Keratinocyte (primary cell): ENCODE measurements around the gene PPP4C. TPM values are rescaled to one million over a fixed set of nuclear protein-coding genes. Genes with fewer than 3 reads are reported as not detected.

ENCODE experiments used
- DNase-seq: peaks from one replicate; pipeline ENCODE4 v3.0.0-alpha.2; 2011; ENCODE audit warnings: low read depth, missing footprints, low spot score
- FAIRE-seq: peaks from 2 replicates; lab custom pipeline; 2011; peaks lifted over from hg19 to GRCh38; lab: Jason Lieb, UNC
- H2AFZ ChIP-seq: 2 replicates; pipeline ENCODE4 v1.6.0; 2012; ENCODE audit warnings: low read length, control low read depth, inconsistent platforms; ENCODE audit not compliant: control insufficient read depth
- H3K27ac ChIP-seq: 2 replicates; pipeline ENCODE4 v1.5.1; 2011; ENCODE audit warnings: low read length; ENCODE audit not compliant: control insufficient read depth, insufficient read depth
- H3K27me3 ChIP-seq: 3 replicates; pipeline ENCODE4 v1.6.0; 2011; ENCODE audit warnings: low read length; ENCODE audit not compliant: control insufficient read depth, insufficient read depth; ENCODE audit errors: extremely low read depth
- H3K36me3 ChIP-seq, 2 experiments: 2 replicates in 1 of 2; 3 replicates in 1 of 2; pipeline ENCODE4 v1.5.1; 2011; ENCODE audit warnings: low read length in 2 of 2, mild to moderate bottlenecking in 1 of 2; ENCODE audit not compliant: control insufficient read depth in 2 of 2, insufficient read depth in 2 of 2; ENCODE audit errors: extremely low read depth in 1 of 2
- H3K4me1 ChIP-seq: 3 replicates; pipeline ENCODE4 v1.5.1; 2011; ENCODE audit warnings: low read length; ENCODE audit not compliant: control insufficient read depth, insufficient read depth; ENCODE audit errors: extremely low read depth
- H3K4me2 ChIP-seq: 3 replicates; pipeline ENCODE4 v1.6.0; 2011; ENCODE audit warnings: low read depth, low read length; ENCODE audit not compliant: control insufficient read depth, insufficient read depth; ENCODE audit errors: extremely low read depth
- H3K4me3 ChIP-seq, 3 experiments: fragments of 200-600 bp in 1 of 3; sonication (generic) in 1 of 3; 2 replicates in 2 of 3; 3 replicates in 1 of 3; pipeline ENCODE4 v1.5.1; 2011 to 2016; ENCODE audit warnings: low read length in 3 of 3, mild to moderate bottlenecking in 3 of 3, control low read depth in 2 of 3, inconsistent platforms in 1 of 3, low read depth in 1 of 3, mixed read lengths in 1 of 3, mixed run types in 1 of 3, moderate library complexity in 1 of 3; ENCODE audit not compliant: control insufficient read depth in 2 of 3, insufficient read depth in 2 of 3; ENCODE audit errors: extremely low read depth in 1 of 3
- H3K79me2 ChIP-seq: 2 replicates; pipeline ENCODE4 v1.6.0; 2012; ENCODE audit warnings: low read length; ENCODE audit not compliant: control insufficient read depth, insufficient read depth
- H3K9ac ChIP-seq: 3 replicates; pipeline ENCODE4 v1.6.0; 2011; ENCODE audit warnings: low read length; ENCODE audit not compliant: control insufficient read depth, insufficient read depth; ENCODE audit errors: extremely low read depth
- H3K9me1 ChIP-seq: 3 replicates; pipeline ENCODE4 v1.6.0; 2011; ENCODE audit warnings: low read length; ENCODE audit not compliant: control insufficient read depth, insufficient read depth; ENCODE audit errors: extremely low read depth
- H3K9me3 ChIP-seq: 2 replicates; pipeline ENCODE4 v1.5.1; 2012; ENCODE audit warnings: low read depth, low read length; ENCODE audit not compliant: control insufficient read depth
- H4K20me1 ChIP-seq: 3 replicates; pipeline ENCODE4 v1.6.0; 2011; ENCODE audit warnings: low read length; ENCODE audit not compliant: control insufficient read depth, insufficient read depth; ENCODE audit errors: extremely low read depth
- CTCF ChIP-seq, 3 experiments: IDR thresholded peaks in 1 of 3; conservative IDR thresholded peaks in 1 of 3; optimal IDR thresholded peaks in 1 of 3; 2 replicates in 2 of 3; 3 replicates in 1 of 3; pipeline versions ENCODE3 to v1.5.1; 2011; ENCODE audit warnings: low read length in 3 of 3, mild to moderate bottlenecking in 3 of 3, moderate library complexity in 2 of 3, control low read depth in 1 of 3, inconsistent platforms in 1 of 3; ENCODE audit not compliant: insufficient read depth in 2 of 3; ENCODE audit errors: extremely low read depth in 1 of 3
- EZH2 ChIP-seq: IDR thresholded peaks from one replicate; pipeline ENCODE4 v1.6.1; 2012; ENCODE audit warnings: inconsistent platforms, mild to moderate bottlenecking, low read length, moderate library complexity
- dilution Hi-C: fragments of 300-500 bp; cut with MboI; formaldehyde crosslinking; loops from one replicate; pipeline ENCODE4 v1.7.0; 2020; ENCODE audit warnings: low sequenced_read_pairs; ENCODE audit not compliant: extremely low pct_ligation_motif_present
- polyA plus RNA-seq, 5 experiments: library from polyadenylated mRNA; depleted of rRNA in 3 of 5; stranded (reverse) in 3 of 5; stranded (forward) in 1 of 5; unstranded in 1 of 5; fragments of >200 nt; gene quantifications; 1 replicate in 1 of 5; 2 replicates in 3 of 5; 3 replicates in 1 of 5; pipeline versions ENCODE4 v1.2.1 to v1.2.3, GENCODE V29; 2011 to 2012; ENCODE audit warnings: missing spikeins in 2 of 5, low read depth in 1 of 5, low replicate concordance in 1 of 5

Gene PPP4C
- polyA plus RNA-seq, 1 donor (not counting 4 experiments of a cell fraction or from before 2014, with no cell fraction given) = 124 TPM

GRCh38 chr16:30121741-30122571, 46.2 kb downstream of the PPP4C start:
- TF ChIP-seq EZH2 = no peak
- TF ChIP-seq CTCF (optimal IDR thresholded peaks at IDR 0.05 in 1 of 3, IDR thresholded peaks at IDR 0.05 in 1 of 3, conservative IDR thresholded peaks at IDR 0.05 in 1 of 3; ENCODE audit: extremely low read depth in 1 of 3, insufficient read depth in 2 of 3, low read length in 3 of 3) = no peak
- FAIRE-seq (no peak), DNase-seq (no peak)
- no peak overlapping the region for H2AFZ ChIP-seq
- H3K79me2 ChIP-seq = no peaks in the 10 kb centered on the region
- dilution Hi-C loops = no loop called here
- H3K27ac ChIP-seq = no peak overlapping the region
- peak overlapping the region; percentile 77 for H3K4me2 ChIP-seq
- H3K36me3 ChIP-seq = peaks cover 0 to 4% of the 10 kb centered on the region in 2 experiments
- H4K20me1 ChIP-seq = no peaks in the 10 kb centered on the region
- no peaks in the 10 kb centered on the region for H3K9me3 ChIP-seq
- H3K9ac ChIP-seq = peak overlapping the region; percentile 65
- peaks cover 5% of the 10 kb centered on the region for H3K4me1 ChIP-seq
- H3K4me3 ChIP-seq = peak overlapping the region; percentile 67 to 79 (median 68)
- no peaks in the 10 kb centered on the region for H3K27me3 ChIP-seq
- H3K9me1 ChIP-seq = no peaks in the 10 kb centered on the region

- H3K4me3 ChIP-seq = peak overlapping the region; percentile 67 to 79 (median 68)
- no peaks in the 10 kb centered on the region for H3K79me2 ChIP-seq
- FAIRE-seq = no peak
- H3K4me2 ChIP-seq = peak overlapping the region; percentile 77
- H3K9ac ChIP-seq = peak overlapping the region; percentile 65
- no peak for DNase-seq
- H4K20me1 ChIP-seq = no peaks in the 10 kb centered on the region
- peaks cover 5% of the 10 kb centered on the region for H3K4me1 ChIP-seq
- no peaks in the 10 kb centered on the region for H3K9me1 ChIP-seq
- H3K36me3 ChIP-seq = peaks cover 0 to 4% of the 10 kb centered on the region in 2 experiments
- no peaks in the 10 kb centered on the region for H3K27me3 ChIP-seq
- peak overlapping the region; percentile 66 for H2AFZ ChIP-seq
- no peak overlapping the region for H3K27ac ChIP-seq
- TF ChIP-seq CTCF (optimal IDR thresholded peaks at IDR 0.05 in 1 of 3, IDR thresholded peaks at IDR 0.05 in 1 of 3, conservative IDR thresholded peaks at IDR 0.05 in 1 of 3; ENCODE audit: extremely low read depth in 1 of 3, insufficient read depth in 2 of 3, low read length in 3 of 3) (no peak), EZH2 (no peak)
- dilution Hi-C loops = no loop called here
- H3K9me3 ChIP-seq = no peaks in the 10 kb centered on the region
Observed at GRCh38 chr16:30122604-30123160, 46.9 kb downstream of the PPP4C start.
